ENCODE measurements around the gene SELENOT.
"Not testable (repeated sequence)": the region's sequence is repeated elsewhere in the genome, so short reads cannot be mapped to it uniquely, and the experiment has no call there.

Gene SELENOT

DNA sequence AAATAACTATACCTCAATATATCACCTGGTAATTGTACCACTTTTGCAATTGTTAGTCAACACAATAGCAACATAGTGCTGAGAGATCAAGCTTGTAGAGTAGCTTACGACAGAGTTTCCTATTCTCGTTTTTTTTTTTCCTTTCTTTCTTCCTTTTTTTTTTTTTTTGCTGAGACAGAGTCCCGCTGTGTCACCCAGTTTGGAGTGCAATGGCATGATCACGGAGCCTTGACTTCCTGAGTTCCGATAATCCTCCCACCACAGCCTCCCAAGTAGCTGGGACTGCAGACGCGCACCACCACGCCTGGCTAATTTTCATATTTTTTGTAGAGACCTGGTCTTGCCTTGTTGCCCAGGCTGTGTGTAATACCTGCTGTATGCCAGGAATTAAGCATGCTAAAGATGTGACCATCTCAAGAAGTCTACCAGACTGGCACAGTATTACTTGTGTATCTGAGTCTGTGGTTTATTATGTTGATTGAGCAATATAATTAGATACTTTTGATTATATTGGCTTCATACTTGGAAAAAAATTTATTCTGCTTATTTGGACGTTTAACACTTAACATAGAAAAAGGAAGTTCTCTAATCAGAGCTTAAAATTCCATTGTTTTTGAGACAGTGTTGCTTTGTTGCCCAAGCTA is 3.0 kb downstream of the SELENOT start:
- FAIRE-seq, result no peak
- no peak for DNase-seq (ENCODE audit: insufficient read length, low spot score)

GRCh38 chr3:150607267-150608065 is 4.3 kb downstream of the SELENOT start:
- FAIRE-seq, result no peak
- DNase-seq (ENCODE audit: insufficient read length, low spot score), result no peak

- no peak for DNase-seq (ENCODE audit: insufficient read length, low spot score)
Measured at GRCh38 chr3:150609988-150610387, 6.9 kb downstream of the SELENOT start.

GRCh38 chr3:150610785-150611184 is 7.7 kb downstream of the SELENOT start:
- FAIRE-seq (no peak), DNase-seq (ENCODE audit: insufficient read length, low spot score) (no peak)

More at GRCh38 chr3:150609988-150610387, 6.9 kb downstream of the SELENOT start:
- FAIRE-seq, result no peak

DNA sequence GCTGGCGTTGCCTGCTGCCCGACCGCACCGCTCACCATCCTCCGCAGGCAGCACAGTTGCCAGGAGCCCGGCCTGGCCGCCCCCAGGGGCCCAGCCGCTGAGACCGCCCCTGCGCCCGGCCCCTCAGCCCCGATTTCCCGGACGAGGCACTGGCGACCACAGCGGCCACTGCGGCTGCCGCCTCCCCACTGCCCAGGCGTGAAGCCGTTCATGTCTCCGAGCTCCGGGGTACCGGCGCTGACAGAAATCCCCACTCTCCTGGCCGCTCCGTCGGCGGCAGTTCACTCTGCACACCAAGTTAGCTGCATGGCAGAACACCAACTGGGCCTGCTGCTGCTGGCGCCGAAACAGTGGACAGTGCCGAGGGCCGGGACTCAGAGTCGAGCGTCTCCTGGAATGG is 8.5 kb downstream of the SELENOT start:
- DNase-seq (ENCODE audit: insufficient read length, low spot score), result no peak
- no peak for FAIRE-seq

DNA sequence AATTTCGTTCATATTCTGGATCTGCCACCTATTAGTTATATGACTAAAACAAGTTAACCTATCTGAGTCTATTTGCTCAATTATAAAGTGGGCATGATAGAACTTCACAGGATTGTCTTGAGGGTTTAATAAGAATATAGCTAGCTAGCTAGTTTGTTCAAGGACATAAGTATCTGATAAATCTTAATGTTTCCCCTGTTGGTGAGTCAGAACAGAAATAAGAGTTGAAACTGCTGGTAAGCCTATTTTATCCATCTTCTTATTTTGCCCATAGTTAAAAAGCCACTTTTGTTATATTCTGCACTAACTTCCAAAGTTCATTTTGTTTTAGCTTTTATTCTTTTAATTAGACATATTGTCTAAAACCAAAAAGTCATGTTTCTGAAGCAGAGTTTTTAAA is 9.4 kb downstream of the SELENOT start:
- FAIRE-seq, result no peak
- DNase-seq (ENCODE audit: insufficient read length, low spot score), result no peak

GRCh38 chr3:150613034-150613433 is 9.9 kb downstream of the SELENOT start:
- DNase-seq (ENCODE audit: insufficient read length, low spot score), result no peak
- FAIRE-seq, result no peak

GRCh38 chr3:150613709-150614480 is 10.8 kb downstream of the SELENOT start:
- DNase-seq (ENCODE audit: insufficient read length, low spot score) (no peak), FAIRE-seq (no peak)

GRCh38 chr3:150620002-150620689 is 17.0 kb downstream of the SELENOT start:
- FAIRE-seq (no peak), DNase-seq (ENCODE audit: insufficient read length, low spot score) (no peak)

- not testable (repeated sequence) for DNase-seq (ENCODE audit: insufficient read length, low spot score); FAIRE-seq
Measured at GRCh38 chr3:150622955-150623354, 19.8 kb downstream of the SELENOT start.

- DNase-seq (ENCODE audit: insufficient read length, low spot score) (no peak), FAIRE-seq (no peak)
Measured at GRCh38 chr3:150623945-150624344, 20.8 kb downstream of the SELENOT start.

GRCh38 chr3:150626148-150626930 is 23.2 kb downstream of the SELENOT start:
- no peak for FAIRE-seq
- DNase-seq (ENCODE audit: insufficient read length, low spot score), result no peak

GRCh38 chr3:150627557-150627956 is 24.4 kb downstream of the SELENOT start:
- DNase-seq (ENCODE audit: insufficient read length, low spot score), result no peak
- FAIRE-seq, result no peak

DNA sequence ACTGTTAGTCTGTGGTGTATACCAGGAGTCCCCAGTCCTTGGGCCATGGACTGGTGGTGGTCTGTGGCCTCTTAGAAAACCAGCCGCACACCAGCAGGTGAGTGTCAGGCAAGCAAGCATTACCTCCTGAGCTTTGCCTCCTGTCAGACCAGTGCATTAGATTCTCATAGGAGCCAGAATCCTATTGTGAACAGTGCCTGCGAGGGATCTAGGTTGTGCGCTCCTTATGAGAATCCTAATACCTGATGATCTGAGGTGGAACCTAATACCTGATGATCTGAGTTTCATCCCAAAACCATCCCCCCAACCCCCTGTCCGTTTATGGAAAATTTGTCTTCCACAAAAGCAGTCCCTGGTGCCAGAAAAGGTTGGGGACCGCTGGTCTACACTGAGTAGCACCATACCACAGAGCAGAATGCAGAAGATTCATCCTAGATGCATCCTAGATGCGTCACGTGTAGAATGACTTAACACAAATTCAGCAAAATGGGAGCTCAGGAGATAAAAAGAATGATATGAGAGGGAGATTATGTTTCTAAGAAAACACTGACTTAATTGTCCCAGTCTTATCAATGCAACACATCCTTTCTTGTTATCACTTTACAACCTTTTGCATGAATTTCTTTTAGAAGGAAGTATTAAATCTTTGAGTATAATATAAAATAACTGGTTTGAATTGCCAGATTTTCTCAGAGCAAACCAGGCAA is 28.5 kb downstream of the SELENOT start:
- DNase-seq (ENCODE audit: insufficient read length, low spot score) (no peak), FAIRE-seq (no peak)

DNA sequence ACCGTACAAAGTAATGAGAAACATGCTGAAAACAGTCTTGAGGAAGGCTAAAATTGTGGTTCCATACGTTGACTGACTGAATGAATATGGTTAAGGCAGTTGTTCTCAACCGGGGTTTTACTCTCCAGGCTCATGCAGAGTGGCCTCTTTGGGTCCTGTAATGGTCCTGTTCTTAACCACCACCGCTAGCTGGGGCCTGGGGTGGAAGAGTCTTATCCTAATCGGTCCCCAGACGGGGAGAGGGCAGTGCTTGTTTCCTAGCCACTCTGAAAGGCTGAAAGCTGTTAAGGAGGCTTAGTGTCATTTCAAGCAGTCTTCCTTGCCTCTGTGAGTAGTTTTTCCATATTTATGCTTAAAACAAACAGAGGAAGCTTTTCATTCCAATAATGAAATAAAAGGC is 32.0 kb downstream of the SELENOT start:
- FAIRE-seq (no peak), DNase-seq (ENCODE audit: insufficient read length, low spot score) (no peak)

- DNase-seq (ENCODE audit: insufficient read length, low spot score), result no peak
- FAIRE-seq, result no peak
Measured at GRCh38 chr3:150635526-150635925, 32.4 kb downstream of the SELENOT start.

DNA sequence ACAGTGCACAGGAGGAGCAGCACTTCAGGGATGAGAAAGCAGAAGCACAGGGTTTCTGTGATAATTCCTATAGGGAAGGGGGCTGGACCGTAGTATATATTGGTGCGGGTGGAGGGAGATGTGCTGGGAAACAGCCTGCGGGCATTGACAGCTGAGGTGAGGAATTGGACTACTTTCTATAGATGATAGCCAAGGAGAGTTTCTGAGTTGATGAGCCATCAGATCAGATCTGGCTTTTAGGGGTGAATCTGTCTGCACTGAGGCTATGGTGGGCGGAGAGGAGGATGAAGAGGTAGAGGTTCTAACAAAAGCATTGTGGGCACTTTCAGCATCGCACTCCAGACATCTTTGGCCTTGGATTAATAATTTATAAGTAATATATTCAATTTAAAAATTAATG is 33.1 kb downstream of the SELENOT start:
- DNase-seq (ENCODE audit: insufficient read length, low spot score), result no peak
- FAIRE-seq, result no peak

GRCh38 chr3:150639262-150639661 is 36.1 kb downstream of the SELENOT start:
- FAIRE-seq (no peak), DNase-seq (ENCODE audit: insufficient read length, low spot score) (no peak)

DNA sequence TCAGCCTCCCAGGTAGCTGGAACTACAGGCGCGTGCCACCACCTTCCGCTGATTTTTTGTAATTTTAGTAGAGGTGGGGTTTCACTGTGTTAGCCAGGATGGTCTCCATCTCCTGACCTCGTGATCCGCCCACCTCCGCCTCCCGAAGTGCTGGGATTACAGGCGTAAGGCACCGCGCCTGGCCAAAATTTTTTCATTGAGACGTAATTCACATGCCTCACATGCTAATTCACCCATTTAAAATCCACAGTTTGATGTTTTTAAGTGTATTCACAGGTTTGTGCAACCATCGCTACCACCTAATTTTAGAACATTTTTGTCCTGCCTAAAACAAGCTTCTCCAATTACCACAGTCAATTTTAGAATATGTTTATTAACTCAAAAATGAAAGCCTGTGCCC is 37.1 kb downstream of the SELENOT start:
- DNase-seq (ENCODE audit: insufficient read length, low spot score) (no peak), FAIRE-seq (no peak)
